GM20000 (cell line): ENCODE results near the gene ADCY1.

Experiments used
- DNase-seq: peaks from one replicate; pipeline ENCODE4 v3.0.0; 2012; ENCODE audit warnings: low spot score
- TF ChIP-seq, protein P1 (sequence below): IDR thresholded peaks from 2 replicates; pipeline ENCODE4 v1.5.1; 2012; ENCODE audit warnings: mild to moderate bottlenecking, control low read depth; ENCODE audit errors: extremely low read depth, missing control alignments

The ADCY1 gene

GRCh38 chr7:45712872-45713668 is 138.9 kb downstream of the ADCY1 start:
- TF ChIP-seq, protein P1, sequence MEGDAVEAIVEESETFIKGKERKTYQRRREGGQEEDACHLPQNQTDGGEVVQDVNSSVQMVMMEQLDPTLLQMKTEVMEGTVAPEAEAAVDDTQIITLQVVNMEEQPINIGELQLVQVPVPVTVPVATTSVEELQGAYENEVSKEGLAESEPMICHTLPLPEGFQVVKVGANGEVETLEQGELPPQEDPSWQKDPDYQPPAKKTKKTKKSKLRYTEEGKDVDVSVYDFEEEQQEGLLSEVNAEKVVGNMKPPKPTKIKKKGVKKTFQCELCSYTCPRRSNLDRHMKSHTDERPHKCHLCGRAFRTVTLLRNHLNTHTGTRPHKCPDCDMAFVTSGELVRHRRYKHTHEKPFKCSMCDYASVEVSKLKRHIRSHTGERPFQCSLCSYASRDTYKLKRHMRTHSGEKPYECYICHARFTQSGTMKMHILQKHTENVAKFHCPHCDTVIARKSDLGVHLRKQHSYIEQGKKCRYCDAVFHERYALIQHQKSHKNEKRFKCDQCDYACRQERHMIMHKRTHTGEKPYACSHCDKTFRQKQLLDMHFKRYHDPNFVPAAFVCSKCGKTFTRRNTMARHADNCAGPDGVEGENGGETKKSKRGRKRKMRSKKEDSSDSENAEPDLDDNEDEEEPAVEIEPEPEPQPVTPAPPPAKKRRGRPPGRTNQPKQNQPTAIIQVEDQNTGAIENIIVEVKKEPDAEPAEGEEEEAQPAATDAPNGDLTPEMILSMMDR, result no peak

DNA sequence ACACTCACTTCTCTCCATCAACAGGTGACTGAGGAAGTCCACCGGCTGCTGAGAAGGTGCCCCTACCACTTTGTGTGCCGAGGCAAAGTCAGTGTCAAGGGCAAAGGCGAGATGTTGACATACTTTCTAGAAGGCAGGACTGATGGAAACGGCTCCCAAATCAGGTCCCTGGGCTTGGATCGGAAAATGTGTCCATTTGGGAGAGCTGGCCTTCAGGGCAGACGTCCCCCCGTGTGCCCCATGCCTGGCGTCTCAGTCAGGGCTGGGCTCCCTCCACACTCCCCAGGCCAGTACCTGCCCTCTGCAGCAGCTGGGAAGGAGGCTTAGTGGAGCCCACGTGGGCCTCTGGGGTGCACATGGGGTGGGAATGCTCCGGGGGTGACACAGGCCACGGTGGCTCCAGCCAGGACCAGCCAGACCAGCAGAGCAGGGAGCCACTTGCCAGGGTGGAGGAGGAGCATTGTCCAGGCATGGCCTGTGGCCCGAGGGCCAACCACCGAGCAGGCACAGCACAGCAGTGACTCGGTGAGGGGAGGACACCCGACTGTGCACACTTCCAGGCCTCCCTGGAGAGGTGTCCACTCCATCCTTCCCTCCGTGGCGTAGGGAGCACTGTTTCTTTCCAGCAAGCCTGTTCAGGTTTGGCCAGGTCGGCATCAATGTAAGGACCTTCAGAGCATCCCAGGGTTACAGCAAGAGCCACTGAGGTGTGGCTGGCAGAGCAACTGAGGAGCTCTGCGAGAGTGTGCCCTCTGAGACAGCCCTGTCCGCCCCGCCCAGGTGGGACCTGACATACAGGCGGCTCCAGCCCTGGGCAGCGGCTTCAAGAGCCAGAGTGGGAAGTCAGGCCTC is 139.7 kb downstream of the ADCY1 start:
- TF ChIP-seq, protein P1, result no peak
- DNase-seq, result no peak

More at GRCh38 chr7:45712872-45713668, 138.9 kb downstream of the ADCY1 start:
- DNase-seq, result no peak

GRCh38 chr7:45714521-45714820 is 140.3 kb downstream of the ADCY1 start:
- TF ChIP-seq, protein P1, result no peak
- DNase-seq, result no peak

- TF ChIP-seq, protein P1, result no peak
- no peak for DNase-seq
These were observed 141.5 kb downstream of the ADCY1 start for GRCh38 chr7:45715471-45716352.

DNA sequence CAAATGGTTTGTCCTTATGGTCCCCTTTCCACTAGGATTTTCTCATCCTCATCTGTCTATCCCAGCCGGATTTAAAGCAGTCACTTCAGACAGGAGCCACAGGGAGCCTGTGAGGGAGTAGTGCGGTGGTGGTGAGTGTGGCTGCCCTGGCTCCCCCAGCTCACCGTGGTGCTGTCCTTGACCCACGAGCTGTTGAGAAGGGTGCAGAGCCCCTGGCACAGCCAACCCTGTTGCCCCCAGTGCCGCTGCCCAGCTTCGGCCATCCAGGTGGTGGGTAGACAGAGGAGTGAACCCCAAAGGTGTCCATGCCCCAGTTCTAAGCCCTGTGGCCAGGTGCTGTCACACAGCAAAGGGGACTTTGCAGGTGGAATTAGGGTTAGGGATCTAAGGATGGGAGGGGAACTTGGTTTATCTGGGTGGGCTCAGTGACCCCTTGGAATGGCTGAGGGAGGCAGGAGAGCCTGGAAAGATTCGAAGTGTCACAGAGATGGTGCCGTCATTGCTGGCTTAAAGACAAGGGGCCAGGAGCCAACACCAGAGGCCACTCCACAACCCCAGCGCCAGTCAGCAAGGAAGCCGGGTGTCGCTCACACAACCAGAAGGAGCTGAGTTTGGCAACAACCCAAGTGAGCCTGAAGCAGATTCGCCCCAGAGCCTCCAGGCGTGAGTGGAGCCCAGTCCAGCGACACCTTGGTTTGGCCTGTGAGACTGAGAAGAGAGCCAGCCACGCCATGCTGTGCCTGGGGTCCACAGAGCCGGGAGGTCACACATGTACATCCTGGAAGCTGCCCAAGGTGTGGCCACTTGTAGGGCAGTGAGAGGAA is 142.4 kb downstream of the ADCY1 start:
- TF ChIP-seq, protein P1, result no peak
- no peak for DNase-seq

DNA sequence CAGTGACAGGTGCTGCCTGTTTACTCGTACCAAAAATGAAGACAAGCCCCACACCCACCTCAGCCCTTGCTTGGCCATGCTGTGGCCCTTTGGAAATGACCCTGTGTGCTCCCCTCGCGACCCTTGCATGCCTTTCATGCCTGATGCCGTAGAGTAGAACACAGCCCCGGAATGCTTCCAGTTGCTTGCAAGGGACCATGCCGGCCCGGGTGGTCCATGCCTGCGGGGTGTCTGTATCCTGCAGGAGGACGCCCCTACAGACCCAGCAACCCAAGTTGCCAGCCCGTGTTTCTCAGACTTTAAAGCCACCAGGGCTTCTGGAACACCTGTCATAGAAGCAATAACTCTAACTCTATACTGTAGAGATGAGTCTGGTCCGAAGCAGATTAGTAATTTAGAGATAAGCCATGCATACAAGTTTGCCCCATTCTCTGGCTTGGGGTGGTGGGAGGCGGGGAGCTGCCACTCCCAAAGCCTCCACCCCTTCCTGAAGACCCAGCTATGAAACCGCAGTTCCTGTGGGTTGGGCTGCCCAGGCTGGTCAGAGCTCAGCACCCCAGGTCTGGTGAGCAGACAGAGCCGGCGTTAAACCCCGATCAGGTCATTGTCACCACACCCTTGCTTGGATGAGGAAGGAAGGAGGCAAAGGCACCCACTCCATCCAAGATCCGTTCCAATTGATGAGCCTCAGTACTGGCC is 143.5 kb downstream of the ADCY1 start:
- TF ChIP-seq, protein P1, result no peak
- DNase-seq, result no peak
